ENCODE measurements around the gene ADAM19. TPM values are rescaled to one million over a fixed set of nuclear protein-coding genes. Genes with fewer than 3 reads are reported as not detected.

ADAM19 gene
- total and polyA plus RNA-seq, 2 of the 4 experiments (the other 2 are of a cell fraction) = 35.5 to 49.2 TPM

DNA sequence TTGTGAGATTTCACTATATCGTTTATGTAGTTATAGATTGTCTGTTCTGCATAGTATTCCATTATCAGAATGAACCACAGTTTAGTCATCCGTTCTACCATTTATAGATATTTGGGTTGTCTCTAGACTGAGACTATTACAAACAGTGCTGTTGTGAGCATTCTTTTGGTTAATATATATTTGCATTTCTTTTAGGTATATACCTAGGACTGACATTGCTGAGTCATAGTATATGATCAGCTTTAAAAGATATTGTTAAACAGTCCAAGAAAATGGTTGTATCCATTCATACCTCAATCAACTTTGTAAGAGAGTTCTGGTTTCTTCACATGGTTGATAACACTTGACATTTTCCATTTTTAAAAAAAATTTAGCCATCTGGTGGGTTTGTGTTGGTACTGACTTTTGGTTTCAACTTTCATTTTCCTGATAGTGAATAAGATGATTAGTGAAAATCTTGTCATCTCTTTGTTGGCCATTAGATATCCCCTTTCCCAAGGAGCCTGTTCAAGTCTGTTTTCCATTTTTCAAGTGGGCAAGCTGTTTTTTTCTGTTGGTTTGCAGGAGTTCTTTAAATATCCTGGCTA is 22.9 kb upstream of the ADAM19 start:
- H2BK5ac ChIP-seq (ENCODE audit: low read depth, low read length, poor library complexity, severe bottlenecking) = no peak overlapping the region
- H3K9me3 ChIP-seq (ENCODE audit: control insufficient read depth, insufficient read depth, low read length) = no peaks in the 10 kb centered on the region
- in situ Hi-C loops (cut with MboI; ENCODE audit: low sequenced_read_pairs) = no loop called here
- no peaks in the 10 kb centered on the region for H3K27me3 ChIP-seq (ENCODE audit: control insufficient read depth, insufficient read depth, low read length)
- no peak overlapping the region for H3K23ac ChIP-seq (ENCODE audit: low read depth, low read length)
- no peak overlapping the region for H2AFZ ChIP-seq (replicated peaks; ENCODE audit: low read length, poor library complexity)
- peaks cover 13% of the 10 kb centered on the region; the same call in 1 of the 2 replicates for H3K9me1 ChIP-seq (ENCODE audit: insufficient read depth, low read length)
- peaks cover 4% of the 10 kb centered on the region for H3K4me1 ChIP-seq (ENCODE audit: control insufficient read depth, insufficient read depth, low read length)
- no peak overlapping the region for H3K27ac ChIP-seq (ENCODE audit: insufficient read depth, low read length)
- no peak overlapping the region for H3K56ac ChIP-seq (ENCODE audit: extremely low read depth, insufficient read depth, low read length)
- no peaks in the 10 kb centered on the region for H4K20me1 ChIP-seq (ENCODE audit: insufficient read depth, low read length)
- no peaks in the 10 kb centered on the region for H3K36me3 ChIP-seq (ENCODE audit: control insufficient read depth, insufficient read depth, low read length)
- H2BK20ac ChIP-seq (ENCODE audit: low read depth, low read length) = no peak overlapping the region
- H3K4ac ChIP-seq (ENCODE audit: low read depth, low read length) = no peak overlapping the region
- no peak overlapping the region for H4K91ac ChIP-seq (ENCODE audit: insufficient read depth, low read depth, low read length)
- H3K14ac ChIP-seq (replicated peaks; ENCODE audit: low read depth, low read length) = no peak overlapping the region
- no peak for DNase-seq
- no peak overlapping the region for H2AK5ac ChIP-seq (ENCODE audit: low read depth, low read length)
- no TSS peak for BruUV-seq (replicated peaks)
- no CpG with 5 or more reads among the region's 2 CpGs for WGBS, 2 experiments (ENCODE audit: extremely low coverage in 2 of 2, insufficient read length in 1 of 2)
- peak; percentile 59 for TF ChIP-seq NFE2L2 (IDR thresholded peaks at IDR 0.05; ENCODE audit: low read depth, low read length)
- TF ChIP-seq POLR2A (IDR thresholded peaks at IDR 0.05; ENCODE audit: low read depth, low read length) = no peak
- intact Hi-C loops (cut with micrococcal nuclease) = no loop called here
- no peak for ATAC-seq (ENCODE audit: low read depth)
- CTCF ChIA-PET = interaction anchor here (0.9 kb wide), 1 partner anchor 11 kb away, joined by 3 read pairs; no protein-coding TSS in a partner anchor
- H2BK120ac ChIP-seq (ENCODE audit: low read depth, low read length) = no peak overlapping the region
- POLR2A ChIA-PET (ENCODE audit: unreplicated experiment) = no interaction called here
- no peak overlapping the region for H3K18ac ChIP-seq (ENCODE audit: low read depth, low read length)
- no peak overlapping the region for H3K4me3 ChIP-seq (ENCODE audit: insufficient read depth, low read depth, low read length)
- no peak overlapping the region for H4K8ac ChIP-seq (ENCODE audit: low read depth in 2 of 2, low read length in 2 of 2)
- dilution Hi-C loops (cut with HindIII; ENCODE audit: low sequenced_read_pairs, unreplicated experiment) = no loop called here
- H3K79me1 ChIP-seq (ENCODE audit: low read depth in 1 of 2, low read length in 2 of 2) = no peaks in the 10 kb centered on the region
- H2AK9ac ChIP-seq (replicated peaks; ENCODE audit: low read depth, low read length, poor library complexity) = no peak overlapping the region
- H2BK15ac ChIP-seq (ENCODE audit: low read depth, low read length) = no peak overlapping the region
- H4K5ac ChIP-seq (ENCODE audit: low read depth, low read length) = no peak overlapping the region
- no peak overlapping the region for H3K9ac ChIP-seq (ENCODE audit: low read depth, low read length)
- H3K4me2 ChIP-seq (ENCODE audit: low read depth, low read length) = no peak overlapping the region
